ENCODE results near the gene OTUB2.
A peak's percentile ranks its signal among the peaks of the same experiment; 100 is the strongest.
"Not testable (repeated sequence)": the region's sequence is repeated elsewhere in the genome, so short reads cannot be mapped to it uniquely, and the experiment has no call there.

OTUB2 gene

DNA sequence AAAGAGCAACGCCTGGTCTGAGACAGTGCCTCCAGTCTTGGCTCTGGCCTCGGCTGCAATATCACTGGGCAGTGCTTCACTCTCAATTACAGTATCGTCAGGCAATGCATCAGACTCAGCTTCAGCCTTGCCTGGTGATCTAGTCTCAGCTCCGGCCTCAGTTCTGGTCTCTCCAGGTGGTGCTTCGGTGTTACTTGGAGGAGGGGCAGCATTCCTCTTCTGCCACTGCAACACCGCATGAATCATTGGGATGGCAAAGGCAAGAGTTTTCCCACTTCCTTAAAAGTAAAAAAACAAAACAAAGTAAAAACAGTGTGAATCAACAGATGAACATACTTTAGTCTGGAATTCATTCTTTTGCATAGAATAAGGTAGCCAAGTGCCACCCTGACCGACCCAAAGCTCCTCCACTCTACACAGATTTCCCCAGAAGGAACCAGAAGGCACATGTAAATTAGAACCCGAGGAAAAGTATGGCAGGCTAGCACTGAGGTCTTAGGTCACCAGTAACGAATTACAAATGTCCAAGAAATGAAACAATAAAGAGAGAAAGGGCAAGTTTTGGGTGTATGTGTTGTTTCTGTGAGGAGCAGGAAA is 36.3 kb downstream of the OTUB2 start:
- no peak for DNase-seq

DNA sequence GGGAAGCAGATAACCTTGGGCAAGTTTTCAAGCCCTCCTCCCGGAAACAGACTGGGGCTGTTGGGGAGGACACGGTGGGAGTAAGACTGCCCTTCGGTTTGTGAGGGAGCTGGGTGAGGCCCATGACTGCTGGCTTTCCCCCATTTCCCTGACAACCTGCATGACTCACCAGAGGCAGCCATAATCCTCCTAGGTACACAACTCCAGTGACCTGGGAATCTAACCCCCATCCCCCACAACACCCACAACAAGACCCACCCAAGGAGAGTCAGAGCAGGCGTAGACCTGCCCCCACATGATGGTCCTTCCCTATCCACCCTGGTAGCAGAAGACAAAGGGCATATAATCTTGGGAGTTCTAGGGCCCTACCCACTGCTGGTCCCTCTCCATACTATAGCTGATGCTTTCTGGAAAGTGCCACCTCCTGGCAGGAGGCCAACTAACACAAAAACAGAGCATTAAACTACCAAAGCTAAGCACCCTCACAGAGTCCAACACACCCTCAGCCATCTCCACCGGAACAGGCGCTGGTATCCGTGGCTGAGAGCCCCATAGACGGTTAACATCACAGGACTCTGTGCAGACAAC is 40.0 kb downstream of the OTUB2 start:
- no peak for DNase-seq

DNA sequence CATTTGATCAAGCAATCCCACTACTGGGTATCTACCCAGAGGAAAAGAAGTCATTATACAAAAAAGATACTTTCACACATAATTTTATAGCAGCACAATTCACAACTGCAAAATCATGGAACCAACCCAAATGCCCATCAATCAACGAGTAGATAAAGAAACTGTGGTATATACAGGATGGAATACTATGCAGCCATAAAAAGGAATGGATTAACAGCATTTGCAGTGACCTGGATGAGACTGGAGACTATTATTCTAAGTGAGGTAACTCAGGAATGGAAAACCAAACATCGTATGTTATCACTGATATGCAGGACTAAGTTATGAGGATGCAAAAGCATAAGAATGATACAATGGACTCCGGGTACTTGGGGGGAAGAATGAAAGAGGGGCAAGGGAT is 45.9 kb downstream of the OTUB2 start:
- not testable (repeated sequence) for DNase-seq

DNA sequence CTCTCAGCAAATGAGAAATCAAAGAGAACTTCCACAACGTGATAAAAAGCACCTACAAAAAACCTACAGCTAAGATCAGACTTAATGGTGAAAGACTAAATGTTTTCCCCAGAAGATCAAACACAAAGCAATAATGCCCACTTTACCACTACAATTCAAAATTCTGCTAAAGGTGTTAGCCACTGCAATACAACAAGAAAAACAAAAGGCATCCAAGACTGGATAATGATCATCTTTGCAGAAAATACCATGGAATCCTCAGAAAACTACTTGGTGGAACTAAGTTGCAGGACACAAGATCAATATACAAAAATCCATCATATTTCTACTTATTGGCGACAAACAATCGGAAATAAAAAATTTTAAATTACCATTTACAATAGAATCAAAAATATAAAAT is 48.4 kb downstream of the OTUB2 start:
- DNase-seq, result no peak

DNA sequence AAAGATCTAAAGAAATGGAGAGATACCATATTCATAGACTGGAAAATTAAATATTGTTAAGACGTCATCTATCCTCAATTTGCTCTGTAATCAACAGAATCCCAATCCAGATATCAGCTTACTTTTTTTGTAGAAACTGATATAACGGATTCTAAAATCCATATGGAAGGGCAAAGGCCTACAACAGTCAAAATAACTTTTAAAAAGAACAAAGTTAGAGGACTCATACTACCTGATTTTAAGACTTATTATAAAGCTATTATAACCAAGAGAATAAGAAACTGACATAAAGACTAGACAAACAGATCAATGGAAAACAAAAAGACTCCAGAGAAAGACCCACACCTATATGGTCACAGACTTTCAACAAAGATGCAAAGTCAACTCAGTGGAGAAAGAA is 48.9 kb downstream of the OTUB2 start:
- no peak for DNase-seq

DNA sequence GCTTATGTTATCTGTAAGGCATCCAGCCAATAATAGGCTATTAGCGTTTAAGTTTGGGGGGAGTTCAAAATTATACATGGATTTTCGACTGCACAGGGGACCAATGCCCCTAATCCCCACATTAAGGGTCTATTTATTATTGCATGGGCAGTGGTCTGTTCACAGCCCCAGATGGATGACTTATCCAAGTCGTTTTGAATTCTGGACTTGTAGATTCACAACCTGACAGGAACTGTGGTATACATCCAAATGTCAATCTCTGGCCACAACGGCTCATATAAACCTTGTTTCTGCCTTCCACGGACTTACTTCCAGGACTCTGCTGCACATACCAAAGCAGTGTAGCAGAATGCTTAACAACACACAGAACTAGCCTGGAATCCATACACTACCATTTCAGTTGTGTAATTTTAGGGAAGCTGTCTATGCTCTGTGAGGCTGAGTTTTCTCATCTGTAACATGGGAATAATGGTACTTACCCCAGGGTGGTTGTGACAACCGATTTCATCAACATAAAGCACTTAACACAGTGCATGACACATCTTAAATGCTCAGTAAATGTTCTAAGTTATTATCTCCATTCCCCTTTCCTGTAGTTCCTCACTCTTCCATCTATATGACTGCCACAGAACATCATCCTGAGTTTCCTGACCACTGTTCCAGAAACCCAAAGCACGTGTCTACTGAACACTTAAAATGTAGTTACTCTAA is 51.1 kb downstream of the OTUB2 start:
- no peak for DNase-seq

DNA sequence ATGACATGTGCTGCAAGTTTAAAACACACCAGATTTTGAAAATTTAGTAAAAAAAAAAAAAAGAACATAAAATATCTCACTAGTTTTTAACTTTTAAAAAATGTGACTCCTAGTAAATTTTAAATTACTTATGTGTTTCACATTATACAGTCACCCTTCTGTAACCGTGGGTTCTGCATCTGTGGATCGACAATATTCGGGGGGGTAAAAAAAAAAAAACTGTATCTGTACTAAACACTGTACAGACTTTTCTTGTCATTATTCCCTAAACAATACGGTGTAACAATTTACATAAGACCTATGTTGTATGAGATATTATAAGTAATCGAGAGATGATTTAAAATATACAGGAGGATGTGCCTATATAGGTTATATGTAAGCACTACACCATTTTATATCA is 51.7 kb downstream of the OTUB2 start:
- DNase-seq, result no peak

DNA sequence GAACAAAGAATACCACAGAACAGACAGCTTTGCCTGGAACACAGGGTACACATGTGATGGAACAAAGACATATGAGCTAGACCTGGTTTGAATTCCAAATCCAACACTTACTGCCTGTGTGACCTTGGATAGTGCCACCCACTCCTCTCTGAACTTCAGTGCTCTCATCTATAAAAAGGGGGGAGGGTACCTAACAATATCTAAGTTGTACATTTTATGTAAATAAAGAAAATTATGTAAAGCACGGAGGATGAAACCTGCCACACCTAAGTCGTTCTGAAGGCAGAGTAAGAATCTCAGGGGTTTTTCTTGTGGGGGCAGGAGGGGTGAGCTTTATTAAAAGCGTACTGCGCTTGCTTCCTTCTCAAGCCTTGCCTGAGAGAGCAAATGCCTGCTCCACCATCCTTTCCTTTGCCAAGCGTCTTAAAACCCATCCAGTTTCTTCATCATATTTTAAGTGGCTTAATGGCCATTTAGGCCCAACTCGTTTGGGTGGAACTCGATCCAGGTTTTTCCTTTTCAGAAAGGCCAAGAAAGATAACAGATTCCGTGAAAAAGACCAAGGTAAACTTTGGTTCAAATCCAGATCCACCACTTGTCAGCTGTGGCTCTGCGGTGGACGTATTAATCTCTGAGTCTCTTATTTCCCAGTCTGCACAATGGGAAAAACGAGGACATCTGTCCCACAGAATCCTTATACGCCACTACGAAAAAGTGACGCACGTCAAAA is 53.9 kb downstream of the OTUB2 start:
- no peak for DNase-seq

DNA sequence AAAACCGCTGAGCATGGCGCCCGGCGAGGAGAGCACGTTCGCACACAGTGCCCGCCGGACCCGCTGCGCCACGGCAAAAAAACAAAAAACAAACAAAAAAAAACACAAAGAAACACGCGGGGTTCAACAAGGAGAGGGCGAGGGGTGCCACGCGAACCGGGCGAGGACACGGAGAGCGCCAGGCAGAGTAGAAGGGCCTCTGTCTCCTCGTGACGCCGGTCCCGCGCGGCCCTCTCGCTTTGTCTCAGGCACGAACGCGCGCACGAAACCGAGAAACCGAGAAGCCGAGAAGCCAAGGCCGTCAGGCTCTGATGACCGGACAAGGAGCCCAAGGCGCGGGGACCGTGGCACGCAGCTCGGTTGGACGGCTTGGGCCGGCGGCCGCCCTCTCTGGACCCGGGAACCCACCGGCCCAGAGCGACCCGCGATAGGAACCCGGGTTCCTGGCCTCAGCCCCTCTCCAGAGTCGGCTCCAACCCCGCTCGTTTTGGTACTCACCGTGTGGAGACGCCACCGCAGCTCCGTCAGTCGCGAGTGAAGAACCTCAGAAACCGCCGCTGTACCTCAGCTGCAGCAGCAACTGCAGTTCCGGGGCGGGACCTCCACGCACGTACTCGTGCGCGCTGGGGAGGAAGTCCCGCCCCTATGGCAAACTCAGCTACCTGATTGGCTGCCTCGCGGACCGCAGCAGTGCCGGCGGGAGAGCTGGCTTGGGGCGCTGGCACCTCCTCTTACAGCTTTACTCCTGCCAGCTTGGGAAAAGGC is 54.7 kb downstream of the OTUB2 start, which contains the start of the genes DDX24 and IFI27L1:
Gene DDX24 (minus strand): TSS at position 582 of the 765 bp plus-strand sequence. CDS start 1,460 bp downstream, outside the sequence.
Gene IFI27L1 (plus strand): TSS at position 690 of the 765 bp plus-strand sequence. CDS start 15,628 bp downstream, outside the sequence.
- DNase-seq, result peak; percentile 18

DNA sequence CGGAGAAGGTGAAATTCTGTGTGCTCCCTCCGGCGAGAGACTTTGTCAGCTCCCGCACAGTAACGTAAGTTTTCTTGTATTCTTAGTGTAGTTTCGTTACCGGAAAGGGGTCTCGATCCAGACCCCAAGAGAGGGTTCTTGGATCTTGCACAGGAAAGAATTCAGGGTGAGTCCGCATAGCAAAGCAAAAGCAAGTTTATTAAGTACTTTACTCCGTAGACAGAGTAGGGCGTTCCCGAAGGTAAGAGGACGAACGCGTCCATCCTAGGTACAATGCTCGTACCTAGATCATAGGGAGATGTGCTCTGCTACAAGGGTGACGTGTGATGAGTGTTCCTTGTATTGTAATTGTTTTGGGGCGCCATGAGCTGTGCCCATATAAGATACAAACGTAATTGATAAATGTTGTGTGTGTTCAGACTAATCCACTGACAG is 55.3 kb downstream of the OTUB2 start:
- DNase-seq, result no peak

DNA sequence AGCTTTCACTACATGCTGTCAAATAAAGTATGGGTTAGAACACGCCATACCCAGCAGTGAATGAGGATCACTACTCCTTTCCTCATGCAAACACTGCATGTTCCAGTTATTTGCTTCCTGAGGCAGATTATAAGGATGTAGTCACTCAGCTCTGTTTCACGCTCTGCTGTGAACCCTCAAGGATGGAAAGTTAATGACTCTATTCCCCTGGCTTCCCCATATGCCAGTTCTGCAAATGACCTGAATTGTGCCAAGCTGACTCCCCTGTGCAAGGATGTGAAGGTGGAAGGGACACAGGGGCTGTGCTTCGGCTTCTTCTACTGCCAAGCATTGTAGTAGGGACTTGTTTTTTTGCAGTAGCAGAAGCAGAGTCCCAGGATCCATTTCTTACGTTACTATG is 61.8 kb downstream of the OTUB2 start:
- no peak for DNase-seq

DNA sequence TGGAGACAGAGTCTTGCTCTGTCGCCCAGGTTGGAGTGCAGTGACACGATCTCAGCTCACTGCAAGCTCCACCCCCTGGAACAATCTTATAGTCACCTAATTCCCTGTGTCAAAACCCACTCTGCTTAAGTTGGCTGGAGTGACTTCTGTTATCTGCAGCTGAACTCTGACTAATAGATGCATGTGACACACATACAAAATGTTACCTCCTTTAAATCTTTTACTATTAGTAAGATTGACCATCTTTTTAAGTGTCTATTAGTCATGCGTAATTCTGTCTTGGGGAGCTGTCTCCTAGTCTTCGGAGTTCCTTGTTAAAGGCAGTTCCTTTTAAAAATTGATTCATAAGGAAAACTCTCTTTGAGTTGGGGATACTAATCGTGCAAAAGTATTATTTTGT is 62.4 kb downstream of the OTUB2 start:
- DNase-seq, result no peak

DNA sequence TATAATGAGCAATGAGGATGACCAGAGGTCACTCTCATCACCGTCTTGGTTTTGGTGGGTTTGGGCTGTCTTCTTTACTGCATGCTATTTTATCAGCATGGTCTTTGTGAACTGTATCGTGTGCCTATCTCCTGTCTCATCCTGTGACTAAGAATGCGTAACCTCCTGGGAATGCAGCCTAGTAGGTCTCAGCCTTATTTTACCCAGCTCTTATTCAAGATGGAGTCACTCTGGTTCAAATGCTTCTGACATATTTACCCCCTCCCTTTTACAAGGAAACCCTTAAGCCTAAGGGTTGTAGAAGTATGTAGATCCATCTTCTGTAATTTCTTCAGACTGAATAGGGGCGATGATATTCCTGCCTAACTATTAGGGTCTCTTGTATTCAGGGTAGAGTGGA is 63.3 kb downstream of the OTUB2 start:
- DNase-seq, result no peak

DNA sequence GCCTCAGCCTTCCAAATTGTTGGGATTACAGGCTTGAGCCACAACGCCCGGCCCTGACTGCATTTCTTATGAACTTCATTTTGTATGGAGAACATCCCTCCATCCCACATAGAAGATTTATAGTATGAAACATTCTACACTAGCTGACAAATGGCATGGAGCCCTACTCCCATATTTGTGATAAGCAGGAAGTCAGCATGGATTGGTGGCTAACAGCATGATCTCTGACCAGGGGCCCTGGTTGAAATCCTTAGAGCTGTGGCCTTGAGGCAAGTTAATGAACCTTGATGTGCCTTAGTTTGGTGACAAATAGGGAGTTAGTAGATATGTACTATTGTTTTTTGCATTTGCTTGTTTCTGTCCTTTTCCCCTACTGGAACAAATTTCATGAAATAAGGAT is 67.3 kb downstream of the OTUB2 start:
- no peak for DNase-seq

DNA sequence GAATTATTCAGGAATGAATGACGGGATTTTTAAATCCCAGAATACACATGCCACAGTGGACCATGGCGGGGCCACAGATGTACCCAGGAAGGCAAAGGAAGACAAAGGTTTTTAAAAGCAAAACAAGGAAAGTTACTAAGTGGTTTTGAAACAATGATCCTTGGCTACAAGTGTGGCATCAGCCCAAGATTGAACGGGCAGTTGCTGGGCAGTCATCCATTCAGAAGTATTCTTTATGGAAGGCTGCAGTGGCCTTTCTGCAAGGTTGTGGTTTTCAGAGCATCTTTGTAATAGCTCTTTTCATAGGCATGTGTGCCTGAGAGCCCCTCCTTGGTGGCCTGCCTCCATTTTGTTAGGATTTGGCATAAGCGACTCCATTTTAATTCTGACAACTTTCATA is 71.0 kb downstream of the OTUB2 start:
- DNase-seq, result no peak

All from NCI-H2029 treated with DMSO at 0.1 percent for 48 hours (cell line).